Loucy (cell line): Measurements from ENCODE around the gene TMOD1.

ENCODE experiments used
- H2AFZ ChIP-seq: fragments of 200-600 bp; sonication (generic); 2 replicates; pipeline ENCODE4 v1.6.0; 2016; ENCODE audit warnings: antibody characterized with exemption, mild to moderate bottlenecking, low read length, moderate library complexity
- H3F3A ChIP-seq: fragments of 200-600 bp; 2 replicates; pipeline ENCODE4 v1.6.0; 2016; ENCODE audit warnings: antibody characterized with exemption, low read depth, mild to moderate bottlenecking
- H3K27me3 ChIP-seq: fragments of 200-600 bp; sonication (generic); 2 replicates; pipeline ENCODE4 v1.6.1; 2014; ENCODE audit warnings: low read length, mild to moderate bottlenecking; ENCODE audit not compliant: insufficient read depth, poor library complexity, severe bottlenecking
- H3K36me3 ChIP-seq: fragments of 200-600 bp; sonication (generic); 2 replicates; pipeline ENCODE4 v1.6.1; 2016; ENCODE audit warnings: low read length; ENCODE audit not compliant: insufficient read depth
- H3K4me1 ChIP-seq: fragments of 200-600 bp; sonication (generic); 2 replicates; pipeline ENCODE4 v1.5.1; 2014; ENCODE audit warnings: low read length, mild to moderate bottlenecking; ENCODE audit not compliant: insufficient read depth, poor library complexity, severe bottlenecking
- H3K4me2 ChIP-seq: fragments of 200-600 bp; sonication (generic); 2 replicates; pipeline ENCODE4 v1.6.0; 2014; ENCODE audit warnings: antibody characterized with exemption, low read length, low read depth, mild to moderate bottlenecking; ENCODE audit not compliant: poor library complexity, severe bottlenecking
- H3K4me3 ChIP-seq: fragments of 200-600 bp; sonication (generic); 2 replicates; pipeline ENCODE4 v1.5.1; 2014; ENCODE audit warnings: low read length, mild to moderate bottlenecking, mixed read lengths; ENCODE audit not compliant: poor library complexity, severe bottlenecking
- H3K79me2 ChIP-seq: fragments of 200-600 bp; sonication (generic); 2 replicates; pipeline ENCODE4 v1.6.1; 2014; ENCODE audit warnings: low read length; ENCODE audit not compliant: insufficient read depth
- H3K9ac ChIP-seq: fragments of 200-600 bp; sonication (generic); 2 replicates; pipeline ENCODE4 v1.6.0; 2014; ENCODE audit warnings: mild to moderate bottlenecking, low read depth, low read length, moderate library complexity; ENCODE audit not compliant: poor library complexity, severe bottlenecking
- H3K9me2 ChIP-seq: fragments of 200-600 bp; sonication (generic); replicated peaks from 2 replicates; pipeline ENCODE4 v1.6.1; 2016; ENCODE audit warnings: low read depth, low read length, mixed read lengths
- H3K9me3 ChIP-seq: fragments of 200-600 bp; sonication (generic); 2 replicates; pipeline ENCODE4 v1.6.1; 2014; ENCODE audit warnings: mild to moderate bottlenecking, antibody characterized with exemption, low read length, low read depth; ENCODE audit not compliant: insufficient read depth
- H4K20me1 ChIP-seq: fragments of 200-600 bp; sonication (generic); 2 replicates; pipeline ENCODE4 v1.6.0; 2014; ENCODE audit warnings: antibody characterized with exemption, low read length, mild to moderate bottlenecking; ENCODE audit not compliant: insufficient read depth, poor library complexity, severe bottlenecking
- EZH2phosphoT487 ChIP-seq: fragments of 200-600 bp; IDR thresholded peaks from 2 replicates; pipeline ENCODE4 v1.6.1; 2018; ENCODE audit warnings: antibody characterized with exemption, mild to moderate bottlenecking, moderate library complexity, borderline replicate concordance
- TF ChIP-seq, protein P1 (sequence below): fragments of 200-600 bp; sonication (generic); conservative IDR thresholded peaks from 2 replicates; pipeline ENCODE4 v1.5.1; 2014; ENCODE audit warnings: mild to moderate bottlenecking, antibody characterized with exemption, low read length

The TMOD1 gene

DNA sequence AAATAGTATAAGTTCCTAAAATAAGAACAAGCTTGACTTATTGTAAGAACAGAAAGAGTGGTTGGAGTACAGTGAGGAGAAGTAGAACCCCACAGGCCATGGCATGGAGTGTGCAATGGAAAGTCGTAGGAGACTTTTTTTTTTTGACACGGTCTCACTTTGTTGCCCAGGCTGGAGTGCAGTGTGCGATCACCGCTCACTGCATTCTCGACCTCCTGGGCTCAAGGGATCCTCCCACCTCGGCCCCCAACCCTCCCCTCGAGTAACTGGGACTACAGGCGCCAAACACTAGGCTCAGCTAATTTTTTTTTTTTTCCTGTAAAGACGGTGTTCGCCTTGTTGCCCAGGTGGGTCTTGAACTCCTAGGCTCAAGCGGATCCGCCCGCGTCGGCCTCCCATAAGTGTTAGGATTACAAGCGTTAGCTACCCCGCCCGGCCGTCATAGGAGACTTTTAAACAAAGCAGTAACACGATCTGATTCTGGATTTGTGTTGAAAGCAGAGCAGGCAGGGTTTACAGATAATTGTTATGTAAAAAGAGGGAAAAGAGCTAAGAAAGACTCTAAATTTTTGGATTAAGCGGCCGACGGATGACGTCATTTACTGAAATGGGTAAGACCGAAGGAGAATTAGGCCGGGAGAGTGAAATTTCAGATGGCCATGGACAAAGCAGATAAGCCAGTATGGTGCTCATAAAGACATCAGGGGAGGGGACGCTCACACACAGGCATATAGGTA, 130.9 kb downstream of the TMOD1 start:
- H3K9me3 ChIP-seq: no peaks in the 10 kb centered on the region
- peak overlapping the region; percentile 93 for H2AFZ ChIP-seq
- no peaks in the 10 kb centered on the region for H3K9me2 ChIP-seq
- H3K36me3 ChIP-seq: no peaks in the 10 kb centered on the region
- peaks cover 52% of the 10 kb centered on the region for H3K4me1 ChIP-seq
- H4K20me1 ChIP-seq: peaks cover 32% of the 10 kb centered on the region
- H3F3A ChIP-seq: 0 out of 2 replicates have a peak, but pooled peaks cover 5% of the 10 kb centered on the region
- no peaks in the 10 kb centered on the region for H3K27me3 ChIP-seq
- peak overlapping the region; percentile 88 for H3K9ac ChIP-seq
- H3K4me3 ChIP-seq: peak overlapping the region; percentile 90
- peak overlapping the region; percentile 96 for H3K4me2 ChIP-seq
- peaks cover 82% of the 10 kb centered on the region for H3K79me2 ChIP-seq
- TF ChIP-seq, protein P1, sequence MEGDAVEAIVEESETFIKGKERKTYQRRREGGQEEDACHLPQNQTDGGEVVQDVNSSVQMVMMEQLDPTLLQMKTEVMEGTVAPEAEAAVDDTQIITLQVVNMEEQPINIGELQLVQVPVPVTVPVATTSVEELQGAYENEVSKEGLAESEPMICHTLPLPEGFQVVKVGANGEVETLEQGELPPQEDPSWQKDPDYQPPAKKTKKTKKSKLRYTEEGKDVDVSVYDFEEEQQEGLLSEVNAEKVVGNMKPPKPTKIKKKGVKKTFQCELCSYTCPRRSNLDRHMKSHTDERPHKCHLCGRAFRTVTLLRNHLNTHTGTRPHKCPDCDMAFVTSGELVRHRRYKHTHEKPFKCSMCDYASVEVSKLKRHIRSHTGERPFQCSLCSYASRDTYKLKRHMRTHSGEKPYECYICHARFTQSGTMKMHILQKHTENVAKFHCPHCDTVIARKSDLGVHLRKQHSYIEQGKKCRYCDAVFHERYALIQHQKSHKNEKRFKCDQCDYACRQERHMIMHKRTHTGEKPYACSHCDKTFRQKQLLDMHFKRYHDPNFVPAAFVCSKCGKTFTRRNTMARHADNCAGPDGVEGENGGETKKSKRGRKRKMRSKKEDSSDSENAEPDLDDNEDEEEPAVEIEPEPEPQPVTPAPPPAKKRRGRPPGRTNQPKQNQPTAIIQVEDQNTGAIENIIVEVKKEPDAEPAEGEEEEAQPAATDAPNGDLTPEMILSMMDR: no peak
- TF ChIP-seq EZH2phosphoT487: no peak

DNA sequence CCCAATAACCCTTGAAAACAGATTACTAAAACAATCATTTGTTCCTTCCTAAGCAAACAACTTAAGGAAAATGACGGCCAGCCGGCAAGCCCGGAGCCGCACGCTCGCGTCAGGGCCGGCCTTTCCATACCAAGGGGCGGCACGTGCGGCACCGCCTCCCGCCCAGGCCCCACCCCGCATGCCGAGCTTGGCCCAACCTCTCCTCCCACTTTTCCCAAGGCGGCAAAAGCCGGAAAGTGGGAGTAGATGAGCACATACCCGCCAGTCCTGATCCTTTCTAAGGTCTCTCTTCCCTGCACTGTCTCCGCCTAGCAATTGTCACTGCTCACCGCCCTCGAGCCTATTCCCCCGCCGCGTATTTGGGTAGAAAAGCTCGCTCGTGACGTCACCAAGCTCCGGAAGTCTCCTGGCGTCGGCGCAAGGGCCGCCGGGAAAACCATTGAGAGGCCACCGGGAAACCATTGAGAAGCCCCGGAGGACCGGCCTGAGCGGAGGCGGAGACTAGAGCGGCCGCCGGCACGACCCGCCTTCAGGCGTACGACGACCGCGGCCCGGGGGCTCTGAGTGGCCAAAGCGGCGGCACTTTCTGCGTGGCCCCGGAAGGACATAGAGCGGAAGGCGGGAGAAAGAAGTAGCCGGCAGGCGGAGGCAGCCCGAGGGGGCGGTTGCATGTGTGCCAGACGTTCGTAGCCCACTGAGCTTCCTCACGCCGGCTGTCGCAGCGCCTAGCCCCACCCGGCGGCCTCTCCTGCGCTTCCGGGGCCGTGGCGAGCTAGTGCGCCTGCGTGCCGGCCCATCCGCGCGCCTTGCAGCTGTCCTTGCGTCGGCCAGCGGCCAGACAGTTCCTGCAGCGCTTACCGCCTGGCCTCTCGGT, 131.8 kb downstream of the TMOD1 start, which contains the start of the genes NCBP1 and TSTD2:
TSS of gene NCBP1 (plus strand) at position 837 of the 874 bp plus-strand sequence. CDS start 61 bp downstream, outside the sequence.
TSS of gene TSTD2 (minus strand) at position 384 of the 874 bp plus-strand sequence. CDS start 5,806 bp downstream, outside the sequence.
- TF ChIP-seq, protein P1: no peak
- TF ChIP-seq EZH2phosphoT487: no peak
- H4K20me1 ChIP-seq: peaks cover 40% of the 10 kb centered on the region
- peak within 1 kb of the TSS; percentile 88 for H3K9ac ChIP-seq
- H3K36me3 ChIP-seq: no peaks in the 10 kb centered on the region
- no peaks in the 10 kb centered on the region for H3K9me2 ChIP-seq
- H3K4me3 ChIP-seq: peak within 1 kb of the TSS; percentile 90
- no peaks in the 10 kb centered on the region for H3K27me3 ChIP-seq
- peaks cover 82% of the 10 kb centered on the region for H3K79me2 ChIP-seq
- peak within 1 kb of the TSS; percentile 93 for H2AFZ ChIP-seq
- no peaks in the 10 kb centered on the region for H3K9me3 ChIP-seq
- peak within 1 kb of the TSS; percentile 96 for H3K4me2 ChIP-seq
- H3K4me1 ChIP-seq: peaks cover 59% of the 10 kb centered on the region
- H3F3A ChIP-seq: 0 out of 2 replicates have a peak, but pooled peaks cover 5% of the 10 kb centered on the region

DNA sequence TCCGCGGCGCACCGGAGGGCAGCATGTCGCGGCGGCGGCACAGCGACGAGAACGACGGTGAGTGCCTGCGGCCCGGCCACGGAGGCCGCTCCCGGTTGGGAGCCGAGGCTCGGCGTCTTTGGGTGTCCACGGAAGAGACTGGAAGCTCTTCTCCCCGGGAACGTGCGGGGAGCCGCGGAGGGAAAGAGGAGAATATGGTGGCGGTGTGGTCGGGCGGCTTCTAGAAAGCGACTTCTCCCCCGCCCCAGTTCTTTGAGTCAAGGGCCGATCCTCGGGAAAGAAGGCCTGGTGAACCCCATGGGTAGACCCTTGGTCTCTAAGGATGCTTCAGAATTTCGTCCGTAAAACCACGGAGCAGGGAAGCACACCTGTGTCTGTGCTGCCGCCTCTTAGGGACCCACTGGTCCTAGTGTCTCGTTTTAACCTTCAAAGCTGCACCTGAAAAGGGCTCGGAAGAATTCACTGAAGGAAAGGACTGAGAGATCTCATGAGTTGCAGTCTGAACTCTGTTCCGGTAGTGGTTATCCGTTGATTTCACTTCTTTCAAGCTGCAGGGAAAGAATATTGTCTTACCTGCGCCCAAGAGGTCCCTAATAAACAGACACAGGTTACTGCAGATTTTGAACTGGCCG, 132.5 kb downstream of the TMOD1 start:
- Histone ChIP-seq H3K9me3 (no peaks in the 10 kb centered on the region), H3K27me3 (no peaks in the 10 kb centered on the region), H3F3A (0 out of 2 replicates have a peak, but pooled peaks cover 5% of the 10 kb centered on the region), H3K36me3 (no peaks in the 10 kb centered on the region), H3K9ac (peak overlapping the region; percentile 88), H4K20me1 (peaks cover 47% of the 10 kb centered on the region), H3K4me1 (peaks cover 64% of the 10 kb centered on the region), H3K4me3 (peak overlapping the region; percentile 90), H2AFZ (peak overlapping the region; percentile 93), H3K79me2 (peaks cover 84% of the 10 kb centered on the region), H3K4me2 (peak overlapping the region; percentile 96), H3K9me2 (no peaks in the 10 kb centered on the region)
- TF ChIP-seq, protein P1: no peak
- no peak for TF ChIP-seq EZH2phosphoT487
